RWPE2 (cell line): ENCODE data around the gene RAPGEF3.
A peak's percentile ranks its signal among the peaks of the same experiment; 100 is the strongest.

Experiments used
- ATAC-seq: fragments of 200-7000 bp; cut with Tn5 transposase; 3 replicates; pipeline ENCODE4 v1.9.1; 2021; ENCODE audit warnings: low read depth
- DNase-seq: peaks from one replicate; pipeline ENCODE4 v3.0.0-alpha.2; 2020; ENCODE audit warnings: low spot score
- H3K27ac ChIP-seq: fragments of 450-650 bp; 2 replicates; pipeline ENCODE4 v1.5.1; 2017; ENCODE audit warnings: mild to moderate bottlenecking; ENCODE audit not compliant: poor library complexity, severe bottlenecking
- H3K27me3 ChIP-seq: fragments of 250-450 bp; sonication (Bioruptor Pico); 2 replicates; pipeline ENCODE4 v1.5.1; 2021; ENCODE audit warnings: mild to moderate bottlenecking, moderate library complexity; ENCODE audit not compliant: insufficient read depth, poor library complexity, severe bottlenecking
- H3K36me3 ChIP-seq: fragments of 250-450 bp; sonication (Bioruptor Pico); 2 replicates; pipeline ENCODE4 v1.5.1; 2020; ENCODE audit warnings: low read depth, mild to moderate bottlenecking, moderate library complexity
- H3K4me1 ChIP-seq: fragments of 250-450 bp; sonication (Bioruptor Pico); 2 replicates; pipeline ENCODE4 v1.5.1; 2021; ENCODE audit warnings: mild to moderate bottlenecking, moderate library complexity; ENCODE audit not compliant: insufficient read depth, poor library complexity, severe bottlenecking
- H3K4me3 ChIP-seq: fragments of 250-450 bp; sonication (Bioruptor Pico); 2 replicates; pipeline ENCODE4 v1.5.1; 2021; ENCODE audit warnings: mild to moderate bottlenecking, moderate library complexity; ENCODE audit not compliant: severe bottlenecking
- H3K9me3 ChIP-seq: fragments of 250-450 bp; sonication (Bioruptor Pico); 2 replicates; pipeline ENCODE4 v1.5.1; 2021; ENCODE audit warnings: mild to moderate bottlenecking, moderate library complexity; ENCODE audit not compliant: severe bottlenecking
- TF ChIP-seq, protein P1 (sequence below): fragments of 450-650 bp; IDR thresholded peaks from one replicate; pipeline ENCODE4 v1.5.1; 2017; ENCODE audit warnings: mild to moderate bottlenecking, moderate library complexity; ENCODE audit not compliant: poor library complexity, severe bottlenecking

RAPGEF3 gene

DNA sequence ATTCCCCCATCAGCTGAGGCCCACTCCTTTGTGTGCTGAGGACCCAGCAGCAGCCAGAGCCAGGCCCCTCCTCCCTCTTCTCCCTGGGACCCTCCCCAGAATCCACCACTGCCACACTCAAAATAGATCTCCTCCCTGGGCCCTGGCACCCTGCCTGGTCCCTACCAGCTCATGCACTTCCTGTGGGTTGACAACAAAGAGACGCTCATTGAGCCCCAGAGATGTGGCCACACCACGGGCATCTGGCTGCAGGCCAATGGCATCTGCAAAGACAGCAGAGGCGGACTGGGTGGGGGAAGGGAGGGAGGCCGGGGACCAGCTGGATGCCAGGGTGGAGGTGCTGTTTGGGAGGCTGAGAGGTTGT is 17.4 kb downstream of the RAPGEF3 start:
- H3K4me1 ChIP-seq: peaks cover 3% of the 10 kb centered on the region
- no peaks in the 10 kb centered on the region for H3K9me3 ChIP-seq
- ATAC-seq (no peak), DNase-seq (peak; percentile 74)
- TF ChIP-seq, protein P1, sequence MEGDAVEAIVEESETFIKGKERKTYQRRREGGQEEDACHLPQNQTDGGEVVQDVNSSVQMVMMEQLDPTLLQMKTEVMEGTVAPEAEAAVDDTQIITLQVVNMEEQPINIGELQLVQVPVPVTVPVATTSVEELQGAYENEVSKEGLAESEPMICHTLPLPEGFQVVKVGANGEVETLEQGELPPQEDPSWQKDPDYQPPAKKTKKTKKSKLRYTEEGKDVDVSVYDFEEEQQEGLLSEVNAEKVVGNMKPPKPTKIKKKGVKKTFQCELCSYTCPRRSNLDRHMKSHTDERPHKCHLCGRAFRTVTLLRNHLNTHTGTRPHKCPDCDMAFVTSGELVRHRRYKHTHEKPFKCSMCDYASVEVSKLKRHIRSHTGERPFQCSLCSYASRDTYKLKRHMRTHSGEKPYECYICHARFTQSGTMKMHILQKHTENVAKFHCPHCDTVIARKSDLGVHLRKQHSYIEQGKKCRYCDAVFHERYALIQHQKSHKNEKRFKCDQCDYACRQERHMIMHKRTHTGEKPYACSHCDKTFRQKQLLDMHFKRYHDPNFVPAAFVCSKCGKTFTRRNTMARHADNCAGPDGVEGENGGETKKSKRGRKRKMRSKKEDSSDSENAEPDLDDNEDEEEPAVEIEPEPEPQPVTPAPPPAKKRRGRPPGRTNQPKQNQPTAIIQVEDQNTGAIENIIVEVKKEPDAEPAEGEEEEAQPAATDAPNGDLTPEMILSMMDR: no peak
- no peaks in the 10 kb centered on the region for H3K27me3 ChIP-seq
- no peak overlapping the region for H3K4me3 ChIP-seq
- H3K27ac ChIP-seq: no peak overlapping the region
- no peaks in the 10 kb centered on the region for H3K36me3 ChIP-seq

DNA sequence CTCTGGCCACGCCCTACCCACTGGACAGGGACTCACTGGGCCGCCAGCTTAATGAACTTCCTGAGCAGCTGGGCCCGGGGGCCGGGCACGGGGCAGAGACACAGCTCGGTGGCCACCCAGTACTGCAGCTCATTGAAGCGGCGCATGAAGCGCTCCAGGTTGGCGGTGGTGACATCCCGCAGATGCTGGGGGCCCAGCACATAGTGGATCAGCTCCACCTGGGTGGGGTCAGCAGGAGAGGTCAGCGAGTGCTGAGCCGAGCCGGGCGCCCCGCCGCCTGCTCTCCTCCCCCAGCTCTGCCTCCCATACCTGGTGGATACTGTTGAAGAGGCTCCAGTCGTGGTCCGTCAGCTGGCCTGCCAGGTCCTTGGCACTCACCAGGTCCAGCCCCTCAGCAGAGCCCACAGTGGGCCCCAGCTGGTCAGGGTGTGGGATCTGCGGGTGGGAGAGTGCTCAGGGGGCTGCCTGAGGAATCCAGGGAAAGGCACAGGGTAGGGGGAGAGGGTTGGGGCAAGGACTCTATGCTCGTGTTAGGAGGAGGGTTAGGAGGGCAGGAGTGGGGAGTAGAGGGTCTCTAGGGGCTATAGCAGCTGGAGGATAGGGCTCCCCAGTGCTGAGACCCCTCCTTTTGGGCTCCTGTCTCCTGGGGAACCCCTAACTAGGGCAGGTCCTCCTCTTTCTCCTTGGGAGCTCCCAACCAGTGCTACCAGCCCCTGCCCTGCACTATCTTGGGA is 17.9 kb downstream of the RAPGEF3 start:
- H3K27ac ChIP-seq: no peak overlapping the region
- H3K4me3 ChIP-seq: no peak overlapping the region
- ATAC-seq: no peak
- H3K4me1 ChIP-seq: peaks cover 3% of the 10 kb centered on the region
- H3K9me3 ChIP-seq: no peaks in the 10 kb centered on the region
- no peaks in the 10 kb centered on the region for H3K36me3 ChIP-seq
- TF ChIP-seq, protein P1: no peak
- H3K27me3 ChIP-seq: no peaks in the 10 kb centered on the region
- peak; percentile 54 for DNase-seq

DNA sequence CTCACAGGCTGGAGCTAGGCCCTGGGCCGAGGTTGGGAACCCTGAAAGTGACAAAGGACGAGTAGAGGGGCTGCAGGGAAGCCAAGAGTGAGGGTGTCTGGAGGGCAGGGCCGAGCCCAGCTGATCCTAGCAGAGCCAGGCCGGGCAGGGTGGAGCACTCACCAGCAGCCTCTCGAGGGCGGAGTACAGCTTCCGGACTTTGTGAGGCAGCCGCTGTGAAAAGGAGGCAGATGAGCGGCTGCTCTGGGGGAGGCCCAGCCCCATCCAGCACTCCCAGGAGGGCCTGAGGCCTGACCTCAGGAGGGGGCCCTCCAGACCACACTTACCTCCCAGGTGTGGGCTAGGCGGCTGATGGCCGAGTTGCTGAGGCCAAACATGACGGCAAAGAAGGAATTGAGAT is 18.7 kb downstream of the RAPGEF3 start:
- no peak overlapping the region for H3K4me3 ChIP-seq
- H3K27ac ChIP-seq: no peak overlapping the region
- DNase-seq: peak; percentile 55
- H3K36me3 ChIP-seq: no peaks in the 10 kb centered on the region
- no peak for ATAC-seq
- H3K9me3 ChIP-seq: no peaks in the 10 kb centered on the region
- TF ChIP-seq, protein P1: no peak
- H3K27me3 ChIP-seq: no peaks in the 10 kb centered on the region
- H3K4me1 ChIP-seq: peaks cover 3% of the 10 kb centered on the region

DNA sequence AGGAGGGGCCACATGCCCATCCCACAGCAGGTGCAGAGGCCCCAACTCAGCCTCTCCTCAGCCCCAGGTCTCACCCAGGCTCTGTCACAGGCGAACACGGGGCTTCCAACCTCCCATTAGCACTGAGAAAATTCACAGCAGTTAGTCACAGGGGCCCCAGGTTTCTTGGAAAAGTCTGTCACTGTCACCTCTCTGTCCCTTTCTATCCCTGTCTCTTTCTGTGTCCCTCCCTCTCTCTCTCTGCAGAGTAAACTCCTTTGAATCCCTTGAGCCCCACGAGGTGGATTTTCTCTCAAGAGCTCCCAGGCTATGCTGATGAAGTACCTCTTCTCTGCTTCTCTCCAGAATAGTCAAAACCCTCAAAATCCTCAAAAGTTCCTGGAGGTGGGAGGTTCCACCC is 19.4 kb downstream of the RAPGEF3 start:
- TF ChIP-seq, protein P1: no peak
- peaks cover 3% of the 10 kb centered on the region for H3K4me1 ChIP-seq
- no peaks in the 10 kb centered on the region for H3K9me3 ChIP-seq
- no peaks in the 10 kb centered on the region for H3K27me3 ChIP-seq
- H3K36me3 ChIP-seq: no peaks in the 10 kb centered on the region
- DNase-seq (no peak), ATAC-seq (no peak)
- no peak overlapping the region for H3K27ac ChIP-seq
- H3K4me3 ChIP-seq: no peak overlapping the region

DNA sequence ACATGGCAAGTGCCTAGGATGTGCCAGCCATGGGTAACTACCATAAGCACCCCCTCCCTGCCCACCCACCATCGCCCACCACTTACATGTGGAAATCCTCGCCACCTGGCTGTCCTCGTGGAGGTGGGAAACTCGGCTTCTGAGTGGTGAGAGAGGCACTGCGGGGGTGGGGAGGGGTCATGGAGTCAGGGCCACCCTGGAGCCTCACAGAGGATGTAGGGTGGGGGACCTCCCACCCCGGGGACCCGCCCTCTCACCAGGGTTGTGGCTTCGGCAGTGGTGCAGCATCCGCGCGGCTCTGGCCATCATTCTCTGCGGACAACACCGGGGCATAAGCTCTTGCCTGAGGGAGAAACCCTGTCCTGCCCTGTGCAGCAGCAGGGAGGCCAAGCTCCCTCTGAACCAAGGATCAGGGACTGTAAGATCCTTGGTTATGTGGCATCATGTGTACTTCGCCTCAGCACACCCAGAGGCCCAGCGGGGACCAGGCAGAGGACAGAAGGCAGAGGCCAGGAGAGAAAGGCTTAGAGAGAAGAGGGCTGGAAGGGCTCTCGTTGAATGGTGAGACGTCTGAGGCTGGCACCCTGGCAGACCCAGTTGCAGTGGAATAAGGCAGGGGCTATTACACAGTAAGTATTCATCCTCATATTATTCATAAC is 20.6 kb downstream of the RAPGEF3 start:
- Histone ChIP-seq H3K4me3 (no peak overlapping the region), H3K27ac (no peak overlapping the region), H3K27me3 (no peaks in the 10 kb centered on the region), H3K9me3 (no peaks in the 10 kb centered on the region), H3K36me3 (no peaks in the 10 kb centered on the region), H3K4me1 (peaks cover 3% of the 10 kb centered on the region)
- TF ChIP-seq, protein P1: no peak
- peak; percentile 59 for DNase-seq
- no peak for ATAC-seq
